Measurements from ENCODE around the gene APPBP2. TPM values are rescaled to one million over a fixed set of nuclear protein-coding genes. Genes with fewer than 3 reads are reported as not detected.
"Not testable (repeated sequence)": the region's sequence is repeated elsewhere in the genome, so short reads cannot be mapped to it uniquely, and the experiment has no call there.

Gene APPBP2
- total RNA-seq, 1 donor, result 69.1 TPM

- TF ChIP-seq CTCF (IDR thresholded peaks at IDR 0.05; ENCODE audit: insufficient read depth, low read depth, low read length), result no peak
- H3K4me3 ChIP-seq (ENCODE audit: low read depth, low read length), result no peak overlapping the region
- DNase-seq (ENCODE audit: low read depth), result peak; percentile 46
Measured at GRCh38 chr17:60442271-60443173, 83.5 kb downstream of the APPBP2 start.

GRCh38 chr17:60439501-60439900, 86.5 kb downstream of the APPBP2 start:
- H3K4me3 ChIP-seq (ENCODE audit: low read depth, low read length), result no peak overlapping the region
- no peak for TF ChIP-seq CTCF (IDR thresholded peaks at IDR 0.05; ENCODE audit: insufficient read depth, low read depth, low read length)
- peak; percentile 60 for DNase-seq (ENCODE audit: low read depth)

GRCh38 chr17:60436676-60437075, 89.4 kb downstream of the APPBP2 start:
- no peak overlapping the region for H3K4me3 ChIP-seq (ENCODE audit: low read depth, low read length)
- TF ChIP-seq CTCF (IDR thresholded peaks at IDR 0.05; ENCODE audit: insufficient read depth, low read depth, low read length), result no peak
- DNase-seq (ENCODE audit: low read depth), result no peak

- TF ChIP-seq CTCF (IDR thresholded peaks at IDR 0.05; ENCODE audit: insufficient read depth, low read depth, low read length), result peak; percentile 93
- no peak overlapping the region for H3K4me3 ChIP-seq (ENCODE audit: low read depth, low read length)
- peak; percentile 90 for DNase-seq (ENCODE audit: low read depth)
Measured at GRCh38 chr17:60435244-60436167, 90.5 kb downstream of the APPBP2 start.

GRCh38 chr17:60433021-60433997, 92.7 kb downstream of the APPBP2 start:
- not testable (repeated sequence) for H3K4me3 ChIP-seq (ENCODE audit: low read depth, low read length)
- DNase-seq (ENCODE audit: low read depth), result peak; percentile 13

- H3K4me3 ChIP-seq (ENCODE audit: low read depth, low read length); DNase-seq (ENCODE audit: low read depth): not testable (repeated sequence)
Measured at GRCh38 chr17:60430561-60430960, 95.5 kb downstream of the APPBP2 start.

- H3K4me3 ChIP-seq (ENCODE audit: low read depth, low read length); DNase-seq (ENCODE audit: low read depth): not testable (repeated sequence)
Measured at GRCh38 chr17:60428491-60428890, 97.6 kb downstream of the APPBP2 start.
